ENCODE measurements around the gene GULP1. TPM values are rescaled to one million over a fixed set of nuclear protein-coding genes. Genes with fewer than 3 reads are reported as not detected.
A peak's percentile ranks its signal among the peaks of the same experiment; 100 is the strongest.

GULP1 gene
- total and polyA plus RNA-seq, 11 donors, result 1.1 to 8.3 (median 4.7) TPM

- Histone ChIP-seq H3K4me1 (peaks cover 0 to 11% (median 0%) of the 10 kb centered on the region in 12 donors), H3K27me3 (no peaks in the 10 kb centered on the region), H3K9me3 (peaks cover 0 to 7% (median 0%) of the 10 kb centered on the region in 12 donors), H3K4me3 (peak overlapping the region in 3 of 12 donors; percentile 16 to 31 (median 30)), H3K27ac (peak overlapping the region in 8 of 12 donors; percentile 4 to 53 (median 22)), H3K36me3 (no peaks in the 10 kb centered on the region)
- DNase-seq, result no peak
- intact Hi-C loops (cut with DNase I), result loop anchor here in 9 of 10 donors (5.0 to 10.0 kb wide), 8 partner anchors 448 to 885 kb away; partner anchors contain the start of gene COL3A1 (in 3 of the 9)
- 48 to 55% (median 51%) methylated on average over 1 of the region's 1 CpG for WGBS, 4 donors
- TF ChIP-seq CTCF (IDR thresholded peaks at IDR 0.05), result no peak
- no peak for TF ChIP-seq POLR2A (IDR thresholded peaks at IDR 0.05)
- no peak for ATAC-seq
Observed at GRCh38 chr2:188527141-188527540, 235.5 kb downstream of the GULP1 start.

GRCh38 chr2:188527581-188527993 lies 235.9 kb downstream of the GULP1 start:
- 64 to 71% (median 67%) methylated on average over 5 of the region's 5 CpGs for WGBS, 4 donors
- peak overlapping the region in 3 of 12 donors; percentile 16 to 31 (median 30) for H3K4me3 ChIP-seq
- peaks cover 0 to 11% (median 0%) of the 10 kb centered on the region in 12 donors for H3K4me1 ChIP-seq
- peak overlapping the region in 6 of 12 donors; percentile 20 to 53 (median 28) for H3K27ac ChIP-seq
- no peaks in the 10 kb centered on the region for H3K36me3 ChIP-seq
- no peaks in the 10 kb centered on the region for H3K27me3 ChIP-seq
- DNase-seq, result no peak
- no peak for ATAC-seq
- H3K9me3 ChIP-seq, result peaks cover 0 to 7% (median 0%) of the 10 kb centered on the region in 12 donors
- no peak for TF ChIP-seq POLR2A (IDR thresholded peaks at IDR 0.05)
- no peak for TF ChIP-seq CTCF (IDR thresholded peaks at IDR 0.05)
- intact Hi-C loops (cut with DNase I), result loop anchor here in 9 of 10 donors (5.0 to 10.0 kb wide), 8 partner anchors 447 to 885 kb away; partner anchors contain the start of gene COL3A1 (in 3 of the 9)

GRCh38 chr2:188529710-188530109 lies 238.0 kb downstream of the GULP1 start:
- 88 to 97% (median 94%) methylated on average over 1 of the region's 1 CpG for whole genome bisulfite sequencing, 4 donors
- intact Hi-C loops (cut with DNase I), result loop anchor here in 9 of 10 donors (5.0 to 10.0 kb wide), 9 partner anchors 245 to 883 kb away; partner anchors contain the start of gene COL3A1 (in 3 of the 9)
- Histone ChIP-seq H3K4me3 (no peak overlapping the region), H3K4me1 (peaks cover 0 to 11% (median 0%) of the 10 kb centered on the region in 12 donors), H3K36me3 (no peaks in the 10 kb centered on the region), H3K27ac (no peak overlapping the region), H3K27me3 (no peaks in the 10 kb centered on the region), H3K9me3 (peaks cover 0 to 7% (median 0%) of the 10 kb centered on the region in 12 donors)
- DNase-seq (no peak), ATAC-seq (no peak)
- TF ChIP-seq CTCF (IDR thresholded peaks at IDR 0.05) (no peak), POLR2A (IDR thresholded peaks at IDR 0.05) (no peak)

GRCh38 chr2:188534875-188535274 lies 243.2 kb downstream of the GULP1 start:
- H3K9me3 ChIP-seq, result peaks cover 0 to 18% (median under 1%) of the 10 kb centered on the region in 12 donors
- DNase-seq (no peak), ATAC-seq (no peak)
- H3K36me3 ChIP-seq, result no peaks in the 10 kb centered on the region
- no peak overlapping the region for H3K4me3 ChIP-seq
- TF ChIP-seq CTCF (IDR thresholded peaks at IDR 0.05), result no peak
- TF ChIP-seq POLR2A (IDR thresholded peaks at IDR 0.05), result no peak
- H3K27me3 ChIP-seq, result no peaks in the 10 kb centered on the region
- no peak overlapping the region for H3K27ac ChIP-seq
- 93 to 96% (median 95%) methylated on average over 2 of the region's 2 CpGs for WGBS, 4 donors
- intact Hi-C loops (cut with DNase I), result loop anchor here in 1 of 10 donors (10.0 kb wide), 1 partner anchor 240 kb away; no protein-coding TSS in a partner anchor
- H3K4me1 ChIP-seq, result no peaks in the 10 kb centered on the region
